IMR-90 (cell line): Measurements from ENCODE around the gene EEF1AKMT1. TPM values are rescaled to one million over a fixed set of nuclear protein-coding genes. Genes with fewer than 3 reads are reported as not detected.
"Not testable (repeated sequence)": the region's sequence is repeated elsewhere in the genome, so short reads cannot be mapped to it uniquely, and the experiment has no call there.

Experiments
- ATAC-seq: fragments of 200-7000 bp; cut with Tn5 transposase; 2 replicates; pipeline ENCODE4 v1.9.1; 2020; ENCODE audit warnings: low read depth, mild to moderate bottlenecking, moderate library complexity
- BruUV-seq: library from RNA; stranded (reverse); fragments of 400-500 nt; replicated peaks from 2 replicates; lab custom pipeline; 2021; lab: Mats Ljungman, UMichigan
- CTCF ChIA-PET: fragments of 300-600 bp; formaldehyde crosslinking; extraction: SDS; loops from one replicate; lab custom pipeline; 2021; ENCODE audit warnings: antibody characterized with exemption; lab: Yijun Ruan, JAX
- POLR2A ChIA-PET: fragments of 300-600 bp; sonication (Branson Sonifier 250); formaldehyde crosslinking; loops from one replicate; lab custom pipeline; 2022; ENCODE audit warnings: antibody characterized with exemption; ENCODE audit not compliant: unreplicated experiment; lab: Charles Lee
- DNase-seq: peaks from one replicate; pipeline ENCODE4 v3.0.0; 2013
- H2AFZ ChIP-seq: replicated peaks from 2 replicates; pipeline ENCODE3; 2013; ENCODE audit warnings: low read length, mild to moderate bottlenecking; ENCODE audit not compliant: poor library complexity
- H2AK5ac ChIP-seq: 2 replicates; pipeline ENCODE4 v1.6.1; 2013; ENCODE audit warnings: low read depth, low read length, inconsistent platforms
- H2AK9ac ChIP-seq: replicated peaks from 2 replicates; pipeline ENCODE3; 2013; ENCODE audit warnings: mild to moderate bottlenecking, low read depth, low read length, moderate library complexity; ENCODE audit not compliant: poor library complexity
- H2BK120ac ChIP-seq: 2 replicates; pipeline ENCODE4 v1.6.1; 2013; ENCODE audit warnings: low read depth, low read length, inconsistent platforms
- H2BK15ac ChIP-seq: 3 replicates; pipeline ENCODE4 v1.6.1; 2013; ENCODE audit warnings: low read depth, low read length, inconsistent platforms
- H2BK20ac ChIP-seq: 2 replicates; pipeline ENCODE4 v1.6.1; 2013; ENCODE audit warnings: low read depth, mild to moderate bottlenecking, inconsistent platforms, low read length, moderate library complexity
- H2BK5ac ChIP-seq: 2 replicates; pipeline ENCODE4 v1.6.1; 2013; ENCODE audit warnings: mild to moderate bottlenecking, low read depth, low read length, inconsistent platforms; ENCODE audit not compliant: poor library complexity, severe bottlenecking
- H3K14ac ChIP-seq: replicated peaks from 2 replicates; pipeline ENCODE4 v1.6.1; 2013; ENCODE audit warnings: low read depth, low read length, inconsistent platforms
- H3K18ac ChIP-seq: 2 replicates; pipeline ENCODE4 v1.6.1; 2013; ENCODE audit warnings: low read depth, low read length, control low read depth
- H3K23ac ChIP-seq: 2 replicates; pipeline ENCODE4 v1.6.1; 2013; ENCODE audit warnings: low read depth, low read length, inconsistent platforms
- H3K27ac ChIP-seq: 2 replicates; pipeline ENCODE4 v1.5.1; 2013; ENCODE audit warnings: mild to moderate bottlenecking, control low read depth, low read length; ENCODE audit not compliant: insufficient read depth
- H3K27me3 ChIP-seq: 2 replicates; pipeline ENCODE4 v1.6.1; 2013; ENCODE audit warnings: low read length; ENCODE audit not compliant: control insufficient read depth, insufficient read depth
- H3K36me3 ChIP-seq: 2 replicates; pipeline ENCODE4 v1.6.1; 2013; ENCODE audit warnings: low read length, mixed read lengths; ENCODE audit not compliant: control insufficient read depth, insufficient read depth
- H3K4ac ChIP-seq: 2 replicates; pipeline ENCODE4 v1.6.1; 2013; ENCODE audit warnings: low read depth, low read length, inconsistent platforms
- H3K4me1 ChIP-seq: 2 replicates; pipeline ENCODE4 v1.6.1; 2013; ENCODE audit warnings: low read length, mixed read lengths; ENCODE audit not compliant: control insufficient read depth, insufficient read depth
- H3K4me2 ChIP-seq: 2 replicates; pipeline ENCODE4 v1.6.1; 2013; ENCODE audit warnings: low read depth, mild to moderate bottlenecking, control low read depth, low read length, moderate library complexity
- H3K4me3 ChIP-seq: 2 replicates; pipeline ENCODE4 v1.5.1; 2013; ENCODE audit warnings: low read depth, mild to moderate bottlenecking, control low read depth, low read length, moderate library complexity; ENCODE audit not compliant: insufficient read depth
- H3K56ac ChIP-seq: 2 replicates; pipeline ENCODE4 v1.6.1; 2013; ENCODE audit warnings: low read length, inconsistent platforms; ENCODE audit not compliant: insufficient read depth; ENCODE audit errors: extremely low read depth
- H3K79me1 ChIP-seq, 2 experiments: 2 replicates each; pipeline ENCODE4 v1.6.1; 2013; ENCODE audit warnings: low read length in 2 of 2, inconsistent platforms in 1 of 2, low read depth in 1 of 2
- H3K9ac ChIP-seq: 2 replicates; pipeline ENCODE4 v1.6.1; 2013; ENCODE audit warnings: low read depth, low read length, control low read depth
- H3K9me1 ChIP-seq: 2 replicates; pipeline ENCODE4 v1.6.1; 2013; ENCODE audit warnings: low read length, inconsistent platforms; ENCODE audit not compliant: insufficient read depth
- H3K9me3 ChIP-seq: 2 replicates; pipeline ENCODE4 v1.6.1; 2013; ENCODE audit warnings: low read length; ENCODE audit not compliant: control insufficient read depth, insufficient read depth
- H4K20me1 ChIP-seq: 2 replicates; pipeline ENCODE4 v1.6.1; 2013; ENCODE audit warnings: low read length, inconsistent platforms; ENCODE audit not compliant: insufficient read depth
- H4K5ac ChIP-seq: 2 replicates; pipeline ENCODE4 v1.6.1; 2013; ENCODE audit warnings: mild to moderate bottlenecking, low read depth, low read length, control low read depth
- H4K8ac ChIP-seq, 2 experiments: 2 replicates each; pipeline ENCODE4 v1.6.1; 2013; ENCODE audit warnings: low read depth in 2 of 2, low read length in 2 of 2, control low read depth in 1 of 2, inconsistent platforms in 1 of 2
- H4K91ac ChIP-seq: 2 replicates; pipeline ENCODE4 v1.6.1; 2013; ENCODE audit warnings: low read depth, low read length, inconsistent platforms; ENCODE audit not compliant: insufficient read depth
- WGBS, 2 experiments: methylation state at CpG; one replicate each; pipeline versions ENCODE4 v1.1.5 to v1.1.7; 2013; ENCODE audit warnings: missing lambda C conversion rate in 2 of 2; ENCODE audit not compliant: insufficient read length in 1 of 2; ENCODE audit errors: extremely low coverage in 2 of 2; 5-methylcytosine and 5-hydroxymethylcytosine counted together
- dilution Hi-C: fragments of 300-500 bp; cut with HindIII; formaldehyde crosslinking; loops from one replicate; pipeline ENCODE4 v1.14.3; 2018; ENCODE audit warnings: low sequenced_read_pairs; ENCODE audit not compliant: unreplicated experiment
- in situ Hi-C: fragments of 300-500 bp; cut with MboI; formaldehyde crosslinking; loops from 3 replicates; pipeline ENCODE4 v1.14.3; 2019; ENCODE audit warnings: low sequenced_read_pairs, inconsistent platforms, mixed read lengths
- intact Hi-C: fragments of 100-400 bp; cut with micrococcal nuclease; formaldehyde crosslinking; loops from 2 replicates; pipeline ENCODE4 v1.10.0; 2022
- polyA plus RNA-seq, 3 experiments: library from polyadenylated mRNA; depleted of rRNA; stranded (reverse); fragments of >200 nt; gene quantifications; 2 replicates each; pipeline ENCODE4 v1.2.3, GENCODE V29; 2012; ENCODE audit warnings: low replicate concordance in 1 of 3
- total RNA-seq: library from RNA; depleted of rRNA; stranded (reverse); fragments of >200 nt; gene quantifications from 2 replicates; pipeline ENCODE4 v1.2.3, GENCODE V29; 2012

EEF1AKMT1 gene
- total and polyA plus RNA-seq, 2 of the 4 experiments (the other 2 are of a cell fraction) = 10.0 to 10.6 TPM

DNA sequence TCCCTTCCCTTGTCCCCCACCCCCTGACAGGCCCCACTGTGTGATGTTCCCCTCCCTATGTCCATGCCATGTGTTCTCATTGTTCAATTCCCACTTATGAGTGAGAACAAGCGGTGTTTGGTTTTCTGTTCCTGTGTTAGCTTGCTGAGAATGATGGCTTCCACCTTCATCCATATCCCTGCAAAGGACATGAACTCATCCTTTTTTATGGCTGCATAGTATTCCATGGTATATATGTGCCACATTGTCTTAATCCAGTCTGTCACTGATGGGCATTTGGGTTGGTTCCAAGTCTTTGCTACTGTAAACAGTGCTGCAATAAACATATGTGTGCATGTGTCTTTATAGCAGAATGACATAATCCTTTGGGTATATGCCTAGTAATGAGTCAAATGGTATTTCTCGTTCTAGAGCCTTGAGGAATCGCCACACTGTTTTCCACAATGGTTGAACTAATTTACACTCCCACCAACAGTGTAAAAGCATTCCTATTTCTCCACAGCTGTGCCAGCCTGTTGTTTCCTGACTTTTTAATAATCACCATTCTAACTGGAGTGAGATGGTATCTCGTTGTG is 29.8 kb downstream of the EEF1AKMT1 start:
- H2BK15ac ChIP-seq, in situ Hi-C loops, H3K36me3 ChIP-seq, CTCF ChIA-PET, POLR2A ChIA-PET, H3K79me1 ChIP-seq, BruUV-seq, H2AFZ ChIP-seq, H4K91ac ChIP-seq, H3K27ac ChIP-seq, H4K8ac ChIP-seq, H2BK20ac ChIP-seq, H4K5ac ChIP-seq, H3K9me1 ChIP-seq, H3K23ac ChIP-seq, H4K20me1 ChIP-seq, H3K9me3 ChIP-seq, H3K14ac ChIP-seq, H2AK9ac ChIP-seq, H3K4me1 ChIP-seq, H3K4me3 ChIP-seq, H3K56ac ChIP-seq, intact Hi-C loops, dilution Hi-C loops, H2BK5ac ChIP-seq, H3K4me2 ChIP-seq, ATAC-seq, DNase-seq, H2BK120ac ChIP-seq, H3K27me3 ChIP-seq, H3K9ac ChIP-seq, H3K4ac ChIP-seq, H2AK5ac ChIP-seq, H3K18ac ChIP-seq: not testable (repeated sequence)
- no CpG with 5 or more reads among the region's 4 CpGs for WGBS, 2 experiments
